BJ (cell line): ENCODE measurements around the gene P2RY2. TPM values are rescaled to one million over a fixed set of nuclear protein-coding genes. Genes with fewer than 3 reads are reported as not detected.

Source experiments
- CTCF ChIA-PET: fragments of 350-600 bp; formaldehyde crosslinking; extraction: SDS; loops from one replicate; lab custom pipeline; 2021; ENCODE audit warnings: antibody characterized with exemption, inconsistent platforms; lab: Yijun Ruan, JAX
- POLR2A ChIA-PET: fragments of 300-600 bp; sonication (Branson Sonifier 250); formaldehyde crosslinking; extraction: SDS; loops from one replicate; lab custom pipeline; 2021; ENCODE audit warnings: antibody characterized with exemption; lab: Charles Lee
- DNase-seq: peaks from one replicate; pipeline ENCODE4 v3.0.0-alpha.2; 2011; ENCODE audit warnings: low read depth
- H3K27me3 ChIP-seq: 2 replicates; pipeline ENCODE4 v1.6.0; 2011; ENCODE audit warnings: low read length; ENCODE audit not compliant: control insufficient read depth, insufficient read depth
- H3K36me3 ChIP-seq: 2 replicates; pipeline ENCODE4 v1.5.1; 2011; ENCODE audit warnings: low read length; ENCODE audit not compliant: control insufficient read depth, insufficient read depth
- H3K4me3 ChIP-seq: 2 replicates; pipeline ENCODE4 v1.5.1; 2011; ENCODE audit warnings: low read depth, mild to moderate bottlenecking, control low read depth, low read length
- polyA plus RNA-seq: library from polyadenylated mRNA; depleted of rRNA; stranded (reverse); fragments of >200 nt; gene quantifications from 2 replicates; pipeline ENCODE4 v1.2.3, GENCODE V29; 2011
- TF ChIP-seq, protein P1 (sequence below): IDR thresholded peaks from 2 replicates; pipeline ENCODE4 v1.5.1; 2011; ENCODE audit warnings: low read depth, mild to moderate bottlenecking, control low read depth, inconsistent platforms, low read length, moderate library complexity; ENCODE audit not compliant: insufficient read depth

P2RY2 gene
- polyA plus RNA-seq, 1 experiment: 0.15 TPM

DNA sequence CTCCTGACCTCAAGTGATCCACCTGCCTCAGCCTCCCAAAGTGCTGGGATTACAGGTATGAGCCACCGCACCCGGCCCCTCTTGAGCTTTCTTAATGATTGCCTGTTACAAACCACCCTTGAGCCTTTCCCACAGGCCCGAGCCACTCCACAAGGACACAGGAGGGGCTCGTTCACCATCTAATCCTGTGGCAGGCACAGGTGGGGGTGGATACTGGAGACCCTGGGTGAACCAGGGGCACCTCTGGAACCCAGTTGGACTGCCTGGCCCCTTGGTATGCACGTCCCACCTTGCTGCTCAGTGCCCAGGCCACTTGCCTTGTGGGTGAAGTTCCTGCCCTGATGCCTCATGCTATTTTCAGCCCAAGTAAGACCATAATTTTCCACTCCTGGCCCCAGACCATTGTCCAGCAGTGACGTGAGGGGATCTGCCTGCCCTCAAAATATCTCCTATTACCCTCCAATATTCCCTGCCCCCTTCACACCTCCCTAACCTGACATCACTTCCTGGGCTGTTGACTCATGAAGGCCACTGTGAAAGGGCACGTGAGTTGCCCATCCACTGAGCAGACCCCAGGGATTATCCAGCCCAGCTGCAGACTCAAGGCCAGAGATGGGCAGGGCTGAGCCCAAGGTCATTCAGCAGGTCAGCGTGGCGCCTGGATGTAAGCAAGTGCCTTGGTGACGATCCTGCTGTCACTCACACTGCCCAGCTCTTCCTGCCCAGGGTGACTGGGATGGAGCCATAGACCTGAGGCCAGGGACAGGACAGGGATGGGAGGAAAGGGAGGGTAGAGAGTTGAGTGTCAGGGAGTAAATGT is 19.6 kb downstream of the P2RY2 start:
- TF ChIP-seq, protein P1, sequence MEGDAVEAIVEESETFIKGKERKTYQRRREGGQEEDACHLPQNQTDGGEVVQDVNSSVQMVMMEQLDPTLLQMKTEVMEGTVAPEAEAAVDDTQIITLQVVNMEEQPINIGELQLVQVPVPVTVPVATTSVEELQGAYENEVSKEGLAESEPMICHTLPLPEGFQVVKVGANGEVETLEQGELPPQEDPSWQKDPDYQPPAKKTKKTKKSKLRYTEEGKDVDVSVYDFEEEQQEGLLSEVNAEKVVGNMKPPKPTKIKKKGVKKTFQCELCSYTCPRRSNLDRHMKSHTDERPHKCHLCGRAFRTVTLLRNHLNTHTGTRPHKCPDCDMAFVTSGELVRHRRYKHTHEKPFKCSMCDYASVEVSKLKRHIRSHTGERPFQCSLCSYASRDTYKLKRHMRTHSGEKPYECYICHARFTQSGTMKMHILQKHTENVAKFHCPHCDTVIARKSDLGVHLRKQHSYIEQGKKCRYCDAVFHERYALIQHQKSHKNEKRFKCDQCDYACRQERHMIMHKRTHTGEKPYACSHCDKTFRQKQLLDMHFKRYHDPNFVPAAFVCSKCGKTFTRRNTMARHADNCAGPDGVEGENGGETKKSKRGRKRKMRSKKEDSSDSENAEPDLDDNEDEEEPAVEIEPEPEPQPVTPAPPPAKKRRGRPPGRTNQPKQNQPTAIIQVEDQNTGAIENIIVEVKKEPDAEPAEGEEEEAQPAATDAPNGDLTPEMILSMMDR: no peak
- no peak for DNase-seq
- H3K36me3 ChIP-seq: no peaks in the 10 kb centered on the region
- CTCF ChIA-PET: interaction anchor here (1.0 to 4.0 kb wide), 14 partner anchors 8 to 512 kb away, joined by 3 to 24 read pairs (median 5); partner anchors contain the start of gene P2RY2
- H3K4me3 ChIP-seq: no peak overlapping the region
- no peaks in the 10 kb centered on the region for H3K27me3 ChIP-seq
- POLR2A ChIA-PET: no interaction called here

DNA sequence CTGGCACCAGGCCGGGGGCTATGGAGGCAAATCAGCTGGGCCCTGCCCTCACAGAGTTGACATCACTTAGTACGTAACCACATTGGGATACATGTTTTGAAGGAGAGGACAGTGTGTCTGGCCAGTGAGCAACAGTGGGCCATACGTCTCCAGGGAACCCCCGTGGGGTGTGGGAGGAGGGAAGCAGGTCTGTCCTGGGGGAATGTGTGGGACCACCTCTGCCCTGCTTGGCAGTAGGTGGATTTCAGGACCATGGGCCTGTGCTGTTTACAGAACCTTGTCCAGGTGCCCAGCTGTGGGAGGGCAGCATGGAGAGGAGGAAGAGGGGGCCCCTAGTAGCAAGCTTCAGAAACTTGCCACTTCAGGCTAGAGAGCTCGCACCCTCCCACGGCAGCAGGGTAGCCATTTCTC is 21.0 kb downstream of the P2RY2 start:
- CTCF ChIA-PET: interaction anchor here (1.0 to 8.2 kb wide), 5 partner anchors 27 to 60 kb away, joined by 3 to 89 read pairs (median 42); no protein-coding TSS in a partner anchor
- POLR2A ChIA-PET: no interaction called here
- H3K4me3 ChIP-seq: no peak overlapping the region
- H3K27me3 ChIP-seq: no peaks in the 10 kb centered on the region
- no peaks in the 10 kb centered on the region for H3K36me3 ChIP-seq
- TF ChIP-seq, protein P1: no peak
- no peak for DNase-seq

DNA sequence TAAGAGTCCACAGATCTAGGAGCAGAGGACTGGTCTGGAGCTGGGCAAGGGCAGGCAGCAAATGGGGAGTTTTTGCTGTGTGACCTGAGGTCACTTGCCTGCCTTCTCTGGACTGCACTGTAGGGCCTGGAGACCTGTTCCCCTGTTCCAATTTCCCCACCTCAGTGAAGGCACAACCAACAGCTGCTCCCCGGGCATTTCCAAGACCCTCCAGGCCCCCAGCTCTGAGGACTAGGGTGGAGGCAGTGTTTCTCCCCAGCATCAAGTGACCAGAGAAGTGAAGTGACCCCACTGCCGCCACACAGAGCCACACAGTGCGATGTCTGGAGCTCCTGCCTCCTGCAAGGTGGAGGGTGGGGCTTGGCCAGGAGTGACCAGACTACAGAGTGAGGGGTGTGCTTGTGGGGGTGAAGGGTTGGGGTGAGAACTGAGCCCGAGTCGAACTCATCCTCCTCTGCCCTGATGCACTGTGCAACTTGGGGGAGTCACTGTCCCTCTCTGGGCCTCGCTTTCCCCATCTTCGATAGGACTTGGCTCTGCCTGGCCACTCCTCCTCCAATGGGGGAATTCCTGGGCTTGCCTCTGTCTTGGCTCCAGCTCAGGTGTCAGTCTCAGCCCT is 21.6 kb downstream of the P2RY2 start:
- ChIA-PET POLR2A (no interaction called here), CTCF (interaction anchor here (1.0 to 8.2 kb wide), 6 partner anchors 16 to 60 kb away, joined by 3 to 89 read pairs (median 23); no protein-coding TSS in a partner anchor)
- TF ChIP-seq, protein P1: no peak
- H3K27me3 ChIP-seq: no peaks in the 10 kb centered on the region
- H3K36me3 ChIP-seq: no peaks in the 10 kb centered on the region
- H3K4me3 ChIP-seq: no peak overlapping the region
- DNase-seq: no peak

DNA sequence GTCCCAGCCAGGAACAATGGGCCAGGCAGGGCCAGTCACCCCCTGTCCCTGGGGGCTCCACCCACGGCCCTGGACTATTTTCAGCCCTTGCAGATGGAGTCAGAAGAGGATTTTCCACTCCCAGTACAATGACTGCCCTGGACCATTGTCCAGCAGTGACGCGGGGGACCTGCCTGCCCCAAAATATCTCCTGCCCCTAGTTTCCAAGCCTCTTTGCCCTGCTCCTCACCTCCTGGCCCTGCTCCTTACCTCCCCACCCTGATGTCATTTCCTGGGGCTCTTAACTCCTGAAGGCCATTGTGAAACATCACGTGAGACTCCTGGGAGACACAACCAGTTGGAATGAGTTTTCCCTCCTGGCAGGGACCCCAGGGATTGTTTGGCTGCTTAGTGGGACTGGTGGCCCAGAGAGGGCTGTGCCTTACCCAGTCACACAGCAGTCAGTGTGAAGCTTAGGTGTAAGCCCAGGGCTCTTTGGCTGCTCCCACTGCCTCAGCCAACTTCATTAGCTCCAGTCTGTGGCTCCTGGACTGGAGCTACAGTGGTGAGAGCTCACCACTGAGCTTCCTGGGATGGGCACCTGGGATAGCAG is 22.2 kb downstream of the P2RY2 start:
- CTCF ChIA-PET: interaction anchor here (1.0 to 8.2 kb wide), 8 partner anchors 16 to 410 kb away, joined by 3 to 89 read pairs (median 9); no protein-coding TSS in a partner anchor
- no peak overlapping the region for H3K4me3 ChIP-seq
- peak; percentile 9 for DNase-seq
- TF ChIP-seq, protein P1: no peak
- no peaks in the 10 kb centered on the region for H3K27me3 ChIP-seq
- no peaks in the 10 kb centered on the region for H3K36me3 ChIP-seq
- POLR2A ChIA-PET: no interaction called here

DNA sequence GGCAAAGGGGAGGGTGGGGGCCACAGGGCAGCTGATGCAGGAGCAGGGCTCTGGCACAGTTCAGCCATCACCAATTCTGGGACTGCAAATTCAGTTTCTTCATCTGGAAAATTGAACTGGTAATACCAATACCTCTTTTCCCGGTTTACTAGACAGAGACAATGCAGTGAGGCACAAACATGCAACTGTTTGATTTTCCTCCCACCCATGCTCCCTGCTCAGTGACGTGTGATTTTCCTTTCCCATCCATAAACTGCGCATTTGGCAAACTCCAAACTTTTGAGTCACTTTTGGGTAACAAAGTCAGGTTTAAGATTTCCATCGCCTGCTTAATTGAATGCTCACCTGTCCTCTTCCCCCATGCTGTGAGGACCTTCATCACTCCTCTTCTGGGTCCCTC is 23.2 kb downstream of the P2RY2 start:
- POLR2A ChIA-PET: no interaction called here
- DNase-seq: no peak
- no peak overlapping the region for H3K4me3 ChIP-seq
- H3K36me3 ChIP-seq: no peaks in the 10 kb centered on the region
- TF ChIP-seq, protein P1: no peak
- CTCF ChIA-PET: interaction anchor here (1.1 to 8.2 kb wide), 7 partner anchors 8 to 411 kb away, joined by 3 to 89 read pairs (median 16); no protein-coding TSS in a partner anchor
- no peaks in the 10 kb centered on the region for H3K27me3 ChIP-seq
